GM10266 (cell line): Measurements from ENCODE around the gene KCNE5.

ENCODE experiments used
- DNase-seq: peaks from one replicate; pipeline ENCODE4 v3.0.0; 2012; ENCODE audit errors: extremely low spot score
- CTCF ChIP-seq: IDR thresholded peaks from 2 replicates; pipeline ENCODE4 v1.5.1; 2012; ENCODE audit warnings: mild to moderate bottlenecking, low read depth; ENCODE audit not compliant: control insufficient read depth, insufficient read depth; ENCODE audit errors: missing control alignments

KCNE5 gene

GRCh38 chrX:109629310-109629709, 4.3 kb upstream of the KCNE5 start:
- no peak for TF ChIP-seq CTCF
- DNase-seq, result no peak

- no peak for TF ChIP-seq CTCF
- DNase-seq, result no peak
These were observed 1.7 kb upstream of the KCNE5 start for GRCh38 chrX:109626637-109627036.

GRCh38 chrX:109623997-109624396, 975 bp downstream of the KCNE5 start:
- TF ChIP-seq CTCF, result no peak
- DNase-seq, result no peak

GRCh38 chrX:109622270-109622669, 2.7 kb downstream of the KCNE5 start:
- no peak for TF ChIP-seq CTCF
- no peak for DNase-seq

- DNase-seq, result no peak
- no peak for TF ChIP-seq CTCF
These were observed 5.2 kb downstream of the KCNE5 start for GRCh38 chrX:109619771-109620170.

- TF ChIP-seq CTCF, result no peak
- no peak for DNase-seq
These were observed 10.0 kb downstream of the KCNE5 start for GRCh38 chrX:109614951-109615350.

GRCh38 chrX:109601486-109601885, 23.5 kb downstream of the KCNE5 start:
- no peak for TF ChIP-seq CTCF
- DNase-seq, result no peak

GRCh38 chrX:109600237-109600651, 24.7 kb downstream of the KCNE5 start:
- TF ChIP-seq CTCF, result no peak
- no peak for DNase-seq
